Liver (tissue), 9 donors: ENCODE measurements around the gene FIGNL1. TPM values are rescaled to one million over a fixed set of nuclear protein-coding genes. Genes with fewer than 3 reads are reported as not detected.

Source experiments
- DNase-seq: peaks from one replicate; pipeline ENCODE4 v3.0.0-alpha.2; 2017; ENCODE audit warnings: low spot score
- H3K27ac ChIP-seq, 2 donors: one replicate each; pipeline ENCODE4 v1.7.0; 2013; ENCODE audit warnings: inconsistent platforms in 2 of 2, low read length in 2 of 2, control low read depth in 1 of 2, low read depth in 1 of 2, mild to moderate bottlenecking in 1 of 2
- H3K27me3 ChIP-seq, 4 donors: one replicate each; pipeline versions ENCODE4 v1.6.1 to v1.7.0; 2013; ENCODE audit warnings: low read length in 3 of 4, inconsistent platforms in 1 of 4, mild to moderate bottlenecking in 1 of 4, moderate library complexity in 1 of 4; ENCODE audit not compliant: control insufficient read depth in 4 of 4, insufficient read depth in 4 of 4
- H3K36me3 ChIP-seq, 4 donors: one replicate each; pipeline versions ENCODE4 v1.6.1 to v1.7.0; 2013; ENCODE audit warnings: low read length in 3 of 4, mild to moderate bottlenecking in 3 of 4, low read depth in 1 of 4, moderate library complexity in 1 of 4; ENCODE audit not compliant: control insufficient read depth in 4 of 4, insufficient read depth in 3 of 4
- H3K4me1 ChIP-seq, 4 donors: one replicate each; pipeline versions ENCODE4 v1.6.1 to v1.7.0; 2013; ENCODE audit warnings: low read length in 3 of 4, mild to moderate bottlenecking in 3 of 4, moderate library complexity in 1 of 4; ENCODE audit not compliant: control insufficient read depth in 4 of 4, insufficient read depth in 4 of 4
- H3K4me3 ChIP-seq, 3 donors: one replicate each; pipeline versions ENCODE4 v1.6.1 to v1.7.0; 2013; ENCODE audit warnings: low read length in 3 of 3, control low read depth in 1 of 3, low read depth in 1 of 3, mild to moderate bottlenecking in 1 of 3
- H3K9ac ChIP-seq, 2 donors: one replicate each; pipeline ENCODE4 v1.7.0; 2013; ENCODE audit warnings: low read length in 2 of 2, mild to moderate bottlenecking in 2 of 2, moderate library complexity in 2 of 2, control low read depth in 1 of 2, low read depth in 1 of 2
- H3K9me3 ChIP-seq, 4 donors: one replicate each; pipeline versions ENCODE4 v1.6.1 to v1.7.0; 2013; ENCODE audit warnings: low read length in 3 of 4; ENCODE audit not compliant: control insufficient read depth in 4 of 4
- ATF3 ChIP-seq: IDR thresholded peaks from 2 replicates; pipeline ENCODE4 v1.6.1; 2016; ENCODE audit warnings: antibody characterized with exemption
- CTCF ChIP-seq: fragments of 150-350 bp; IDR thresholded peaks from 2 replicates; pipeline ENCODE4 v1.5.1; 2017; ENCODE audit warnings: improper control_type of control experiment, low read depth, low read length; ENCODE audit not compliant: missing input control
- EGR1 ChIP-seq, 2 donors: IDR thresholded peaks; 2 replicates each; pipeline ENCODE4 v1.6.1; 2016 to 2018; ENCODE audit warnings: antibody characterized with exemption in 2 of 2, low read depth in 2 of 2
- FOXA1 ChIP-seq: IDR thresholded peaks from 2 replicates; pipeline ENCODE4 v1.6.1; 2016; ENCODE audit warnings: antibody characterized with exemption
- FOXA2 ChIP-seq: IDR thresholded peaks from 2 replicates; pipeline ENCODE4 v1.6.1; 2016; ENCODE audit warnings: antibody characterized with exemption
- GABPA ChIP-seq, 2 donors: IDR thresholded peaks in 1 of 2; conservative IDR thresholded peaks in 1 of 2; 2 replicates each; pipeline ENCODE4 v1.6.1; 2016; ENCODE audit warnings: antibody characterized with exemption in 2 of 2, mild to moderate bottlenecking in 1 of 2, moderate library complexity in 1 of 2
- HNF4A ChIP-seq, 2 donors: conservative IDR thresholded peaks; 2 replicates each; pipeline ENCODE4 v1.6.1; 2016; ENCODE audit warnings: antibody characterized with exemption in 2 of 2, mild to moderate bottlenecking in 2 of 2
- HNF4G ChIP-seq: IDR thresholded peaks from 2 replicates; pipeline ENCODE4 v1.6.1; 2016; ENCODE audit warnings: antibody characterized with exemption
- JUND ChIP-seq, 2 donors: IDR thresholded peaks; 2 replicates each; pipeline ENCODE4 v1.6.1; 2016; ENCODE audit warnings: antibody characterized with exemption in 2 of 2
- MAX ChIP-seq: IDR thresholded peaks from 2 replicates; pipeline ENCODE4 v1.6.1; 2016; ENCODE audit warnings: antibody characterized with exemption
- NR2F2 ChIP-seq: IDR thresholded peaks from 2 replicates; pipeline ENCODE4 v1.6.1; 2016; ENCODE audit warnings: antibody characterized with exemption
- RAD21 ChIP-seq, 2 donors: IDR thresholded peaks; 2 replicates each; pipeline ENCODE4 v1.6.1; 2016; ENCODE audit warnings: antibody characterized with exemption in 2 of 2, mild to moderate bottlenecking in 2 of 2
- REST ChIP-seq: IDR thresholded peaks from 2 replicates; pipeline ENCODE4 v1.6.1; 2016; ENCODE audit warnings: antibody characterized with exemption, mild to moderate bottlenecking
- RXRA ChIP-seq, 2 donors: IDR thresholded peaks; 2 replicates each; pipeline ENCODE4 v1.6.1; 2017 to 2018; ENCODE audit warnings: antibody characterized with exemption in 2 of 2, mild to moderate bottlenecking in 1 of 2
- SP1 ChIP-seq: IDR thresholded peaks from 2 replicates; pipeline ENCODE4 v1.6.1; 2018; ENCODE audit warnings: antibody characterized with exemption, mild to moderate bottlenecking
- TAF1 ChIP-seq: conservative IDR thresholded peaks from 2 replicates; pipeline ENCODE4 v1.6.1; 2016; ENCODE audit warnings: antibody characterized with exemption, mild to moderate bottlenecking
- YY1 ChIP-seq: IDR thresholded peaks from 2 replicates; pipeline ENCODE4 v1.6.1; 2016; ENCODE audit warnings: antibody characterized with exemption, mild to moderate bottlenecking
- ZBTB33 ChIP-seq: IDR thresholded peaks from 2 replicates; pipeline ENCODE4 v1.6.1; 2016; ENCODE audit warnings: antibody characterized with exemption
- WGBS: extraction: QIAGEN DNeasy Blood & Tissue Kit; methylation state at CpG from one replicate; pipeline ENCODE4 v1.1.7; 2013; 5-methylcytosine and 5-hydroxymethylcytosine counted together
- polyA plus RNA-seq, 2 donors: library from polyadenylated mRNA; stranded (reverse) in 1 of 2; unstranded in 1 of 2; fragments of 200-250 nt in 1 of 2; fragments of >200 nt in 1 of 2; fragmentation: Nextera tagmentation in 1 of 2; extraction: Ambion mirVana in 1 of 2; gene quantifications; one replicate each; pipeline versions ENCODE4 v1.2.1 to v1.2.3, GENCODE V29; 2013 to 2015
- total RNA-seq, 2 donors: library from RNA; depleted of rRNA; stranded (reverse); fragments of >200 nt; gene quantifications; one replicate each; pipeline ENCODE4 v1.2.3, GENCODE V29; 2014
- donor health status: healthy.
- donor health status: healthy.
- donor health status: healthy.
- donor health status: healthy.
- donor health status: healthy.

The FIGNL1 gene
- total and polyA plus RNA-seq, 4 donors, result 1.2 to 13.2 (median 3.3) TPM

- no peaks in the 10 kb centered on the region for H3K36me3 ChIP-seq
- TF ChIP-seq JUND (IDR thresholded peaks at IDR 0.05) (no peak), TAF1 (no peak), HNF4A (conservative IDR thresholded peaks at IDR 0.05) (peak; percentile 48 to 60), SP1 (peak; percentile 18), REST (no peak), EGR1 (IDR thresholded peaks at IDR 0.05; ENCODE audit: low read depth in 2 of 2) (no peak), CTCF (no peak), ZBTB33 (no peak), YY1 (no peak), RXRA (IDR thresholded peaks at IDR 0.05) (peak in 1 of 2 donors; percentile 48), HNF4G (no peak), ATF3 (no peak), NR2F2 (no peak), GABPA (IDR thresholded peaks at IDR 0.05 in 1 of 2, conservative IDR thresholded peaks at IDR 0.05 in 1 of 2) (no peak), FOXA2 (no peak), MAX (peak; percentile 27), FOXA1 (no peak), RAD21 (IDR thresholded peaks at IDR 0.05) (peak in 1 of 2 donors; percentile 16)
- 69% methylated on average over 3 of the region's 3 CpGs for WGBS
- H3K27me3 ChIP-seq, result no peaks in the 10 kb centered on the region
- H3K4me3 ChIP-seq, result no peak overlapping the region
- DNase-seq, result no peak
- H3K27ac ChIP-seq, result peak overlapping the region; percentile 1 to 12
- no peak overlapping the region for H3K9ac ChIP-seq
- H3K9me3 ChIP-seq, result no peaks in the 10 kb centered on the region
- peaks cover 8 to 16% (median 11%) of the 10 kb centered on the region in 4 donors for H3K4me1 ChIP-seq
Observed at GRCh38 chr7:50456371-50457123, 6.4 kb upstream of the FIGNL1 start.
